Adrenal gland (tissue), 5 donors: ENCODE measurements around the gene RFC2.

Source experiments
- CTCF ChIP-seq, 6 experiments: fragments of 450-650 bp in 4 of 6; fragments of 200-600 bp in 2 of 6; sonication (generic) in 1 of 6; IDR thresholded peaks; 1 replicate in 5 of 6; 2 replicates in 1 of 6; pipeline versions ENCODE4 v1.5.1 to v1.8.0; 2016 to 2021; ENCODE audit warnings: antibody characterized with exemption in 6 of 6, mild to moderate bottlenecking in 2 of 6, moderate library complexity in 1 of 6
- POLR2A ChIP-seq, 2 donors: fragments of 450-650 bp; IDR thresholded peaks; one replicate each; pipeline ENCODE4 v1.6.1; 2017; ENCODE audit warnings: antibody characterized with exemption in 2 of 2, mild to moderate bottlenecking in 2 of 2, moderate library complexity in 1 of 2
- donor health status: DM: no; HTN: no; CAD: no.

- TF ChIP-seq CTCF (IDR thresholded peaks at IDR 0.05) = no peak
- no peak for TF ChIP-seq POLR2A (IDR thresholded peaks at IDR 0.05)
Measured at GRCh38 chr7:74190259-74190658, 63.9 kb downstream of the RFC2 start.
